ENCODE measurements around the gene DNAJB7.
"Not testable (repeated sequence)": the region's sequence is repeated elsewhere in the genome, so short reads cannot be mapped to it uniquely, and the experiment has no call there.

The DNAJB7 gene

DNA sequence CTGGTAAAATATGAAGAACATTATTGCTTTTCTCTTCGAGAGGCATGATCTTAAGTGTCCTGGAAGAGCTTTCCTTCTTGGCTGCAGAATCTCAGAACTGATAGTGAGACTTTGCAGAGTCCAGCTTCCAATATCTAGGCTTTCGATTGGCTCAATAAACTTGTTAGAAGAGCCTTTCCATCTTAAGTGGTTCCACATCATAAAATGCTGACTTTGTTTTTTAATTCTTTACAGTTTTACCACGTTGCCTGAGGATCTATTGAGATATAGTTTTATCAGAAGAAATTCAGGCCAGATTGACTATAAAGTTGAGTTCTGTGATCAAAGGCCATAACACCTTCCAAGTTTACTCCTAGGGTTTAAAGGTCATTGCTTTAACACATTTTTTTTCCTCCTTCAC, 15.6 kb upstream of the DNAJB7 start:
- Histone ChIP-seq H3K27me3 (ENCODE audit: low read depth, low read length) (no peaks in the 10 kb centered on the region), H3K9ac (ENCODE audit: low read length) (no peak overlapping the region), H3K4me2 (ENCODE audit: low read length) (no peak overlapping the region), H3K4me1 (ENCODE audit: low read length) (no peaks in the 10 kb centered on the region), H3K27ac (ENCODE audit: low read length) (no peak overlapping the region), H3K79me2 (ENCODE audit: low read length) (no peaks in the 10 kb centered on the region), H4K20me1 (ENCODE audit: insufficient read depth, low read length) (no peaks in the 10 kb centered on the region), H3K36me3 (replicated peaks; ENCODE audit: low read depth, low read length) (peaks cover 9% of the 10 kb centered on the region), H2AFZ (ENCODE audit: low read depth, low read length) (no peak overlapping the region), H3K9me3 (ENCODE audit: insufficient read depth, low read length) (no peaks in the 10 kb centered on the region), H3K4me3 (ENCODE audit: low read length) (no peak overlapping the region)
- TF ChIP-seq, protein P1, sequence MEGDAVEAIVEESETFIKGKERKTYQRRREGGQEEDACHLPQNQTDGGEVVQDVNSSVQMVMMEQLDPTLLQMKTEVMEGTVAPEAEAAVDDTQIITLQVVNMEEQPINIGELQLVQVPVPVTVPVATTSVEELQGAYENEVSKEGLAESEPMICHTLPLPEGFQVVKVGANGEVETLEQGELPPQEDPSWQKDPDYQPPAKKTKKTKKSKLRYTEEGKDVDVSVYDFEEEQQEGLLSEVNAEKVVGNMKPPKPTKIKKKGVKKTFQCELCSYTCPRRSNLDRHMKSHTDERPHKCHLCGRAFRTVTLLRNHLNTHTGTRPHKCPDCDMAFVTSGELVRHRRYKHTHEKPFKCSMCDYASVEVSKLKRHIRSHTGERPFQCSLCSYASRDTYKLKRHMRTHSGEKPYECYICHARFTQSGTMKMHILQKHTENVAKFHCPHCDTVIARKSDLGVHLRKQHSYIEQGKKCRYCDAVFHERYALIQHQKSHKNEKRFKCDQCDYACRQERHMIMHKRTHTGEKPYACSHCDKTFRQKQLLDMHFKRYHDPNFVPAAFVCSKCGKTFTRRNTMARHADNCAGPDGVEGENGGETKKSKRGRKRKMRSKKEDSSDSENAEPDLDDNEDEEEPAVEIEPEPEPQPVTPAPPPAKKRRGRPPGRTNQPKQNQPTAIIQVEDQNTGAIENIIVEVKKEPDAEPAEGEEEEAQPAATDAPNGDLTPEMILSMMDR (IDR thresholded peaks at IDR 0.05; ENCODE audit: low read depth, low read length), result no peak
- TF ChIP-seq EZH2phosphoT487 (IDR thresholded peaks at IDR 0.05; ENCODE audit: low read depth), result no peak

DNA sequence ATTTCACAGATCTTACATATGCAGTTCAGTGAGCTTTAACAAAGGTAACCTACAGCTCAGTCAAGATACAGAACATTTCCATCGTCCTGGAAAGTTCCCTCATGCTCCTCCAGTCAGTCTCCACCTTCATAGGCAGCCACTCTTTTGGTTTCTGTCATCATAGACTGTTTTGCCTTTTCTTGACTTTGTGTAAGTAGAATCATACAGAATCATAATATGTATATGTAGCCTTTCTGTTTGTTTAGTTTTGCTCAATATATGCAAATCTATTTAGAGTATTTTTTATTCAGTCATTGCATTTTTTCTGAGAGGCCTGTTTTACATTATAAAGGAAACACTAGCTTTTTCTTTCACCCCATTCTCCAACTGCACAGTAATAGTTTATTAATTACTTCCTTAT, 15.0 kb upstream of the DNAJB7 start:
- Histone ChIP-seq H4K20me1 (ENCODE audit: insufficient read depth, low read length) (no peaks in the 10 kb centered on the region), H3K4me2 (ENCODE audit: low read length) (no peak overlapping the region), H3K27ac (ENCODE audit: low read length) (no peak overlapping the region), H3K36me3 (replicated peaks; ENCODE audit: low read depth, low read length) (peaks cover 7% of the 10 kb centered on the region), H3K9ac (ENCODE audit: low read length) (no peak overlapping the region), H2AFZ (ENCODE audit: low read depth, low read length) (no peak overlapping the region), H3K27me3 (ENCODE audit: low read depth, low read length) (no peaks in the 10 kb centered on the region), H3K9me3 (ENCODE audit: insufficient read depth, low read length) (no peaks in the 10 kb centered on the region), H3K79me2 (ENCODE audit: low read length) (no peaks in the 10 kb centered on the region), H3K4me3 (ENCODE audit: low read length) (no peak overlapping the region), H3K4me1 (ENCODE audit: low read length) (no peaks in the 10 kb centered on the region)
- TF ChIP-seq, protein P1 (IDR thresholded peaks at IDR 0.05; ENCODE audit: low read depth, low read length), result no peak
- TF ChIP-seq EZH2phosphoT487 (IDR thresholded peaks at IDR 0.05; ENCODE audit: low read depth), result no peak

- H3K27me3 ChIP-seq (ENCODE audit: low read depth, low read length), result no peaks in the 10 kb centered on the region
- TF ChIP-seq, protein P1 (IDR thresholded peaks at IDR 0.05; ENCODE audit: low read depth, low read length), result no peak
- no peak for TF ChIP-seq EZH2phosphoT487 (IDR thresholded peaks at IDR 0.05; ENCODE audit: low read depth)
- no peak overlapping the region for H3K9ac ChIP-seq (ENCODE audit: low read length)
- H2AFZ ChIP-seq (ENCODE audit: low read depth, low read length), result no peak overlapping the region
- no peaks in the 10 kb centered on the region for H3K9me3 ChIP-seq (ENCODE audit: insufficient read depth, low read length)
- no peaks in the 10 kb centered on the region for H4K20me1 ChIP-seq (ENCODE audit: insufficient read depth, low read length)
- no peak overlapping the region for H3K4me2 ChIP-seq (ENCODE audit: low read length)
- H3K36me3 ChIP-seq (replicated peaks; ENCODE audit: low read depth, low read length), result peaks cover 7% of the 10 kb centered on the region
- no peaks in the 10 kb centered on the region for H3K79me2 ChIP-seq (ENCODE audit: low read length)
- H3K27ac ChIP-seq (ENCODE audit: low read length), result no peak overlapping the region
- H3K4me1 ChIP-seq (ENCODE audit: low read length), result no peaks in the 10 kb centered on the region
- no peak overlapping the region for H3K4me3 ChIP-seq (ENCODE audit: low read length)
Measured at GRCh38 chr22:40875111-40875510, 13.2 kb upstream of the DNAJB7 start.

- H3K9ac ChIP-seq (ENCODE audit: low read length), result no peak overlapping the region
- H3K9me3 ChIP-seq (ENCODE audit: insufficient read depth, low read length), result no peaks in the 10 kb centered on the region
- H3K27me3 ChIP-seq (ENCODE audit: low read depth, low read length), result no peaks in the 10 kb centered on the region
- no peak overlapping the region for H3K4me3 ChIP-seq (ENCODE audit: low read length)
- no peaks in the 10 kb centered on the region for H3K79me2 ChIP-seq (ENCODE audit: low read length)
- H4K20me1 ChIP-seq (ENCODE audit: insufficient read depth, low read length), result no peaks in the 10 kb centered on the region
- TF ChIP-seq, protein P1 (IDR thresholded peaks at IDR 0.05; ENCODE audit: low read depth, low read length), result no peak
- no peak for TF ChIP-seq EZH2phosphoT487 (IDR thresholded peaks at IDR 0.05; ENCODE audit: low read depth)
- no peak overlapping the region for H2AFZ ChIP-seq (ENCODE audit: low read depth, low read length)
- no peak overlapping the region for H3K27ac ChIP-seq (ENCODE audit: low read length)
- H3K4me1 ChIP-seq (ENCODE audit: low read length), result no peaks in the 10 kb centered on the region
- no peak overlapping the region for H3K4me2 ChIP-seq (ENCODE audit: low read length)
- H3K36me3 ChIP-seq (replicated peaks; ENCODE audit: low read depth, low read length), result peaks cover 9% of the 10 kb centered on the region
Measured at GRCh38 chr22:40874016-40874415, 12.1 kb upstream of the DNAJB7 start.

DNA sequence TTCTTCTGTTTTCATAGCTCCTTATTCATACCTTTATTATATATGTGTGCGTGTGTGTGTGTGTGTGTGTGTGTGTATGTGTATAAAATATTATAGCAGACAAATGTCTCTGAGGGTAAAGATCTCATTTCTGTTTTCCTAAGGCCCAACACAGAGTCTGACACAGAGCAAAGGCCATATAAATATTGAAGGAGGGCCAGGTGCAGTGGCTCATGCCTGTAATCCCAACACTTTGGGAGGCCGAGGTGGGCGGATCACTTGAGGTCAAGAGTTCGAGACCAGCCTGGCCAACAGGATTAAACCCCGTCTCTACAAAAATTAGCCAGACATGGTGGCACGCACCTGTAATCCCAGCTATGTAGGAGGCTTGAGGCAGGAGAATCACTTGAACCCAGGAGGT, 6.5 kb upstream of the DNAJB7 start:
- not testable (repeated sequence) for H3K79me2 ChIP-seq (ENCODE audit: low read length); H3K27me3 ChIP-seq (ENCODE audit: low read depth, low read length); H3K9ac ChIP-seq (ENCODE audit: low read length); H2AFZ ChIP-seq (ENCODE audit: low read depth, low read length); H3K4me3 ChIP-seq (ENCODE audit: low read length); H3K4me1 ChIP-seq (ENCODE audit: low read length); H4K20me1 ChIP-seq (ENCODE audit: insufficient read depth, low read length); H3K9me3 ChIP-seq (ENCODE audit: insufficient read depth, low read length); H3K36me3 ChIP-seq (replicated peaks; ENCODE audit: low read depth, low read length); H3K27ac ChIP-seq (ENCODE audit: low read length); H3K4me2 ChIP-seq (ENCODE audit: low read length)

Measured in OCI-LY3 (cell line).